ENCODE measurements around the gene KATNAL1. TPM values are rescaled to one million over a fixed set of nuclear protein-coding genes. Genes with fewer than 3 reads are reported as not detected.

Gene KATNAL1
- total RNA-seq, 2 experiments from 2014 or later = 10.6 to 12.3 TPM

DNA sequence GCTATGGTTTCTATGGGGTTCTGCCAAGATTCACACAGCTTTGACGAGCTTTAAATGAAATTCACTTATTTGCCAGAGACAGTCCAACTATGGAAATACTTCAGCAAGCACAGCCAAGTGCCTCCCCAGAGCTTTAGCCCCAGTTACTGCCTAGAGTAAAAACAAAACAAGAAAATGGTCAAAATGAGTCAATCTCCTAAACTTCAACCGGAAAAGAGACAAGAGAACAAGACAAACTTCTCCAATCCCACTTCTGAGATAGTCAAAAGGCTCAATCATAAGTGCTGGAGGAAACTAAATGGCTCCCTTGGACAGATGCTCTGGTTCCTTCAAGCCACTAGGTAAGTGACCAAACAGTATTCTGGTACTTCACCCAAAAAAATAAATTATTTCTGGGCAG, 65.8 kb downstream of the KATNAL1 start:
- CTCF ChIA-PET = no interaction called here
- POLR2A ChIA-PET = interaction anchor here (0.6 kb wide), 1 partner anchor 143 kb away, joined by 4 read pairs; no protein-coding TSS in a partner anchor

DNA sequence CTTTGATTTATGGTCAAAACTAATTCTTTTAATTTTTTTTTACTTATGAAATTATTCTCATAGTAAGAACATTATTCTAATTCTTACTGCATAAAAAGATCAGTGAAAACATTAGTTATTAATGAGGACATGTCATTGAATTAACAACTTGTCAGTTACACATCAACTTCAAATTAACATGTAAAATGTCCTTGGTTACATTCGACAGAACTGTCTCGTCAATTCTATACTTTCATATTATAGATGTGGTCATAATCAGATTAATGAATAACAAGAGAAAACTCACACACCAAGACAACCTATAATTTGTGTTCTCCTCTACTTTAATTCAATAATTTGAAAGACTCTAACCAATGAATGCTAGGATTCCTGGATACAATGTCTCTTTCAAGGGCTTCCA, 66.7 kb downstream of the KATNAL1 start:
- CTCF ChIA-PET = no interaction called here
- POLR2A ChIA-PET = no interaction called here

DNA sequence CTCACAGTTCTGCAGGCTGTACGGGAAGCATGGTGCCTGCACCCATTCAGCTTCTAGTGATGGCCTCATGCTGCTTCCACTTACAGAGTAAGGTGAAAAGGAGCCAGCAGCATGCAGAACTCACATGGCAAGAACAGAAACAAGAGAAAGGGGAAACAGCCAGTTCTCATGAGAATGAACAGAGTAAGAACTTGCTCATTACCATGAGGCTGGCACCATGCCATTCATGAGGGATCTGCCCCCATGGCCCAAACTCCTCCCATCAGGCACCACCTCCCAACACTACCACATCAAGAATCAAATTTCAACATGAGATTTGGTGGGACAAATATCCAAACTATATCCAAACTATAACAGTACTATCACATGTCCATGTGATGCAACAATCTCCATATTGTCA, 72.1 kb downstream of the KATNAL1 start:
- POLR2A ChIA-PET = no interaction called here

DNA sequence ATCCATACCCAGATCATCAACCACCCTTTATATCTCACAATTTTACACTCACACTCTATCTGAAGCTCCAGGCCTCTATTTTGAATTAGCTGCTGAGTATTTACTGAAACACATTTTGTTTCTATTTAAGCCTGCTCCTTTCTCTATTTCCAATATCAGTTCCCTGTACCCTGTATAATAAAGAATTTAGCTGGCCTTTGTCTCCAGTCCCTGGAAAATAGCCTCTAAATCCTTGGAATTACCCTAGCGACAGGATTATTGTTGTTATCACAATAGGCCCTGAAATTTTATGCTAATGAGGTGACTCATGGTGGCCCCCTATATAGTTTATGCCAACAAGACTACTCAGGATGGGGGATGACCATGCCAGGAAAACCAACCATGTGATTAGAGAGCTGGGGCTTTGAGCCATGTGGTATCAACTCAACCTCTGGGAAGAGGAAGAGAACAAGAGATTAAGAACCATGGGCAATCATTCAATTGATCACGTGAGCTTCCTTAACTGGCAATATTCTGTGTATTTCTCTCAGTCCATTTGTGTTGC, 72.7 kb downstream of the KATNAL1 start:
- CTCF ChIA-PET = no interaction called here

More for the DNA sequence above, 72.1 kb downstream of the KATNAL1 start:
- CTCF ChIA-PET = no interaction called here

DNA sequence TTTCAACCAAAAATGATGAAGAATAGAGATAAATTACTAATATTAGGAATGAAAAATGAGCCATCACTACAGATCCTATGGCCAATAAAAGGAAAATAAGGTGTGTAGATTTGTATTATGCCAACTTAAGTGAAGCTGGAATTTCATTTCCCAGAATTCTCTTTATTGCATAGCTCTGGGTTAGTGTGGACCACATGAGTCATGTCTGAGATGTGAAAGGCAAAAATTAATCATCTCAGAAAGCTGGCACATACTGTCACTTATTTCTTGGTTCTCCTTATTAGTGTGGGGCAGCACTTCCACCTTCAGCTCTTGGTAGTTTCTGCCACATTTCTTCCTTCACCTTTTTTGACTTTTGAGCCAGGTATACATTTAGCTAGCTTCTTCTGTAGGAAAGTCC, 82.6 kb downstream of the KATNAL1 start:
- ChIA-PET CTCF (interaction anchor here (0.7 kb wide), 1 partner anchor 82 kb away, joined by 3 read pairs; no protein-coding TSS in a partner anchor), POLR2A (interaction anchor here (0.6 to 1.0 kb wide), 2 partner anchors 20 to 29 kb away, joined by 3 to 9 read pairs; no protein-coding TSS in a partner anchor)

More for the DNA sequence above, 72.7 kb downstream of the KATNAL1 start:
- POLR2A ChIA-PET = interaction anchor here (0.5 kb wide), 1 partner anchor 140 kb away, joined by 3 read pairs; no protein-coding TSS in a partner anchor

DNA sequence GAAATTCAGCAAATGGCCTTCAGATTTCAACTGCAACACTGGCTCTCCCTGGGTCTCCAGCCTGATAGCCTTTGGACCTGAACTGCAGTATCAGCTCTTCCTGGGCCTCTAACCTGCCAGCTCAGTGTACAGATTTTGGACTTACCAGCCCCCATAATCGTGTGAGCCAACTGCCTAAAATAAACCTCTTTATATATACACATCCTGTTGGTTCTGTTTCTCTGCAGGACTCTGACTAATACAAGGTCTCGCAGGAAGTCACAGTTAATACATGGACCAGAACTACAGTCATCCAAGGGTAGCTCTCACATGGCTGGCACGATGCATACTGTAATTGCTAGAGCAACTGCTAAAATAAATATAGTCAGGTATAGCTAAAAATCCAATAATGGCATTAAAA, 85.1 kb downstream of the KATNAL1 start:
- POLR2A ChIA-PET = no interaction called here
- CTCF ChIA-PET = no interaction called here

DNA sequence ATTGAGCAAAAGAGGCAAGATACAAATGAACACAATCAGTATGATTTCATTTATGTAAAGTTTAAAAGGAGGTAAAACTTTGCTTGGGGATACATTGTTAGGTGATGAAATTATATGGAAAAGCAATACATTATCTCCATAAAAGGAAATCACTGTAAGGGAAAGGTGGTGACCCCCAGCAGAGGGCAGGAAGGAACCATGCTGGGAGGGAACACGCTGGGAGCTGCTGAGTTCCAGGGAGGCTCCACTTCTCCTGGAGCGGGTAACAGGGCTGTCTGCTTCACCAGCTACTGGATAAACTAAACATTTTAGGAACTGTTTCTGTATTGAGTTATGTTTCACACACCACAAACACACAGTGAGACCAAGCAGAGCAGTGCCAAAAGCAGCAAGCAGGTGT, 91.2 kb downstream of the KATNAL1 start:
- ChIA-PET CTCF (no interaction called here), POLR2A (no interaction called here)

DNA sequence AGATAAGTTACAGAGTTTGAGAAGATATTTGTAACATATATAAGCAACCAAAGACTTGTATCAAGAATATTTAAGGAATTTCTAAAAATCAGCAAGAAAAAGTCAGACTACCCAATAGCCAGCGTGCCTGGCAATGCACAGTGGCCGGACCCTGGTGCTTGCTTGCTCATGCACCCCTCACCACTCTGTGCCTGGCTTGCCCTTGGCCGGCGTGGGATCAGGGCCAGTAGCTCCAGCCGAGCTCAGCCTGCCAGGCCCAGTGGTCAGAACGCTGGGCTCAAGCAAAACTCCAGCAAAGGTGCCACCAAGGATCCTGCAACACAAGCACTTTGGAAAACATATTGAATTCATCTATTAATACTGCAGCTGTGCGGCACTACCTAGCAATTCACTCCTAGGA, 95.1 kb downstream of the KATNAL1 start:
- CTCF ChIA-PET = no interaction called here
- POLR2A ChIA-PET = no interaction called here

DNA sequence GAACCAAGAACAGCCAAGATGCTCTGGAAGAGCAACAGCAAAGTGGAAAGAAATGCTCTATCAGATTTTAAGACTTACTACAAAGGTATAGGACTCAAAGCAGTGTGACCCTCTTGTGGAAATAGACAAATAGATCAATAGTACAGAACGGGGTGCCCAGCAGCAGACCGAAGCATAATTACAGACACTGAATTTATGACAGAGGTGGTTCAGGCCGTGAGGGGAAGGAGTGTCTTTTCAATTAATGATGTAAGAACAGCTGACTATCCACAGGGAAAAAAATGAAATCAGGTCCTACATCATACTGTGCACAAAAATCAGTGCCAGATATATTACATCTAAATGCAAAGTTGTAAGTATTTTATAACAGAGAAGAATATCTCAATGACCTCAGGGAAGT, 95.6 kb downstream of the KATNAL1 start:
- POLR2A ChIA-PET = no interaction called here
- CTCF ChIA-PET = no interaction called here

DNA sequence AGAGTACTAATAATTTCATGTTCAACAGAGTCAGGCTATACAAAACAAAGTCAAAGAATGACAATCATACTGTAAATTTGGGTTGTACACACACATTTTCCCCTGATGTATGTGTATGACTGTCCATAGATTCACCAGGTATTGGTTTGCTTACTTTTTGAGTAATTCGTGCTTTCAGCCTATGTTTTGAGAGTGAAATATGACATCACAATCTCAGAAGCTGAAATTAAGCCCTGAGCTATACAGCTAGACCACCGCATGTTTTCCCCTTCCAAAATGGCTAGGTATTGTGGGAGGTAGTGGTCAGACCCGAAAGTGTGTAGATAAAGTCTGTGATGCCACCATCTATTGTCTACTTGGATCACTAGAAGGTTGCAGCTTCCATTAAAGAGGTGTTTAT, 102.8 kb downstream of the KATNAL1 start:
- POLR2A ChIA-PET = interaction anchor here (1.0 kb wide), 1 partner anchor 20 kb away, joined by 3 read pairs; no protein-coding TSS in a partner anchor
- CTCF ChIA-PET = interaction anchor here (0.6 to 1.6 kb wide), 4 partner anchors 47 to 166 kb away, joined by 3 to 5 read pairs (median 3); no protein-coding TSS in a partner anchor

DNA sequence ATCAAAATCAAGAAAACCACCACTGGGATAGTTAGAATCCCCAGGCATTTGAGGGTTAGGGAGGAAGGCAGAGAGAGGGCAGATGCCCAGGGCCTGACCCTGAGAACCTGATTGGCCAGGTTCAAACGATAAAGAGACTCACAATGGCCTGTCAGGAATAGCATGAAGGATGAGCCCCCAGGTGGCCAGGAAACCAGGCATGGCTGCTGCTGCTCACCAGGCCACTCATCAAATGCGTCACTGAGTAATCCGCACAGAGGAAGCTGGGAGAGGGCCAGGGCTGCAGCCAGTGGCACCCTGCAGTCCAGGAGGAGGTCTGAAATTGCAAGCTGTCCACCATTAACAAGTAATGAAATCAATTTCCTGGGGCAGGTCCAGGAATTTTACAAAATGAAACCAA, 111.3 kb downstream of the KATNAL1 start:
- CTCF ChIA-PET = no interaction called here

DNA sequence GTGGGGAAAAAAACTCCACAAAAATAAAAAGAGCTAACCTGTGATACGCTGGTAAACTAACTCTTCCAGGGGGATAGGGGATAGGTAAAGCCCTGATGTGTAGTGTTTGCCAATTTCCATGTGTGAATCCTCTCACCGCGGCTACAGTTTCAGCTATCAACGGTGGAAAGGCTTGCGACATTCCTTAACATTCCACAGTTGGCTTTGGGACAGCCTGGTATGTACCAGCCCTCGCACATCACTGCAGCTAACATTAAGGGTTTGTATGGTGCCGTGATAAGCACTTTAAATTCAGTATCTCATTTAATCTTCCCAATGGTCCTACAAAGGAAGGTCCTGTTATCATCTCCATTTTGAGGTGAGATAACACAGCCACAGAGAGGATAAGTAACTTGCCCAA, 112.4 kb downstream of the KATNAL1 start:
- POLR2A ChIA-PET = interaction anchor here (0.5 kb wide), 1 partner anchor 420 kb away, joined by 3 read pairs; no protein-coding TSS in a partner anchor
- CTCF ChIA-PET = interaction anchor here (0.6 kb wide), 1 partner anchor 66 kb away, joined by 3 read pairs; no protein-coding TSS in a partner anchor

More for the DNA sequence above, 111.3 kb downstream of the KATNAL1 start:
- POLR2A ChIA-PET = no interaction called here

DNA sequence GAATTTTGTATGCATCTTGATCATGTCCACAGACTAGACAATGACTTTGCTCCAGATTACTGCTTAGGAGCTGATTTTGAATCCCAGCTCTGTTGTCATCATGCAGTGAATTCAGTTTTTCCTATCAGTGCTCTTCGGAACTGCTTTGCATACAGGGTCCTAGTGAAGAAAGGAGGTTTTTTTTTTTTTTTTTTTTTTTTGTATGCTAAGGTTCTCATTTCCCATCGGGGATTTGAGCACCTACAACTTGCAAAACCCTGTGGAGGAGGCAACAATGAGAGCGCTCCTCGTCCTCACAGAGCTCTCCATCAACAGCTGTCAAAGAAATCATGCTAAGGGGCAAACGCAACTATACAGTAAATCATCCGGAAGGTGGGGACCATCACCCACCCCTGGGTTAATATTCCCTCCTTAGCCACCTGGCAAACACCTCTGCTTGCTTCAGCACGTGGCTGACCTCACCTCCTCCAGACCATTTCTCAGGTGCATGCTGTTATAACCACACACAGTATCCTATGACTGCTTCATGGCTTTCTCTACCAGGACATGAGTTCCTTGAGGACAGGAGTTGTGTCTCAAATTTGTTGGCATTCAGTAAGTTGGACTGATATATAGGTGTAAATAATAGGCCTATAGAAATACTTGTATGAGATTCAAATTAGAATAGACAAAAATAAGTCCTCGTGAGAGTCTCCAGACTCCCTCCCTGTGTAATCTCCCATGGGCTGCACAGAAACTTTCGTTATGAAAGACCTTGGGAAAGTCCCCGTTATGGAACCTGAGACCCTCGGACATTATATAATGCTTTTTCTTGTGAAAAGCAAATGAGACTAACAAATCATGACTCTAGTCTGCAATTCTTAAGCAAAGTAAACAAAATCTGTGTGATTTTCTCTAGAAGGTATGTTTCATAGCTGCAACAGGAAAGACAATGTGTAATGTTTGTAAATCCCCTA, 113.8 kb downstream of the KATNAL1 start:
- POLR2A ChIA-PET = no interaction called here
- CTCF ChIA-PET = no interaction called here

DNA sequence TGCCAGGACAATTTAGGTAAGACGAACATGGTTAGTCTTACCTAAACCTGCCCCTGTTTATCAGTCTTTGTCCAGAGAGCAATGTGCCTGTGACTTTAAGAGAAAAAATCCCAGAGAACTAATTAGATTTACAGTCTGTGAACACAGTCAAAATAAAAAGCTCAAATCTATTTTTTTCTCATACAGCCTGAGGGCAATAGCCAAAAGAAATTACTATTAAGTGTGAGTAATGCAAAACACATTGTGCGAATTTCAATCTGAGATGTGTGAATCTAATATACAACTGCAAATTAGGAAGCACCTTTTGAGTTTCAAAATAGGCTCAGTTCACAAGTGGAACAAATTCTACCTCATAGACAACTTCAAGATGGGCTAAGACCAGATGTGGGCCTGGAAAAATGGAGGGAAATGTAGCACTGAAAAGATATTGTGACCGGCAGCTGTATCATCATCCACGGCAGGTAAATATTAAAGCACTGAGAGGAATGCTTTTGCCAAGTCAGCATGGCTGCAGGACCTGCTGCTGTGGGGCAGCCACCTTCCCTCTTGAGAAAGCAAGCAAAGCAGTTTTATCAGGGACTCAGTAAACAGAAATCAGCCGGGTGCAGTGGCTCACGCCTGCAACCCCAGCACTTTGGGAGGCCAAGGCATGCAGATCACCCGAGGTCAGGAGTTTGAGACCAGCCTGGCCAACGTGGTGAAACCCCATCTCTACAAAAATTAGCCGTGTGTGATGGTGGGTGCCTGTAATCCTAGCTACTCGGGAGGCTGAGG, 114.8 kb downstream of the KATNAL1 start:
- POLR2A ChIA-PET = no interaction called here
- CTCF ChIA-PET = no interaction called here

DNA sequence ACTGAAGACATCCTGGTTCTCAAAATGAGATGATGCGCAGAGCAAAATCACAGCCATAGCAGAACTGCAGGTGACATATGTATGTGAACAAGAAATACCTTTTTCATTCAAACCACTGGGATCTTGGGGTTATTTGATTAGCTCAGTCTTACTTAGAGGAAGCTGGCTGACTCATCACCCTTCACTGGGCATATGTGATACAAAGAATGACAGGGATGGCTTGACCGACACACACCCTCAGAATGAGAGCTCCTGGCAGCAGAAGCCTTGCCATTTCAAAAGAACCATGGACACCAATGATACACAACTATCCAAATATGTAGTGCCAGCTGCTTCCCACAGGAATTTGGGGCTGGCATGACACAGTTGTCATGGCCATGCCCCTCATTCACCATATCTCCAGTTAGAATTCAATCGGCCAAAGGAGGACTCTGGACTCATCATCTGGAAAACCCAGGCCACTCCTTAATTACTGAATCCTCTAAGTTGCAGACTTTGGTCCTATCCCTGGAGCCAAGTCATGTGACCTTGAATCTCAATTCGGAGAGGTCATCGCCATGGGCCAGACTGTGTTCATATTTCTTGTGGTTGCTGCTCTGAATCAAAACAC, 115.8 kb downstream of the KATNAL1 start:
- ChIA-PET POLR2A (no interaction called here), CTCF (interaction anchor here (0.7 kb wide), 1 partner anchor 158 kb away, joined by 4 read pairs; no protein-coding TSS in a partner anchor)

DNA sequence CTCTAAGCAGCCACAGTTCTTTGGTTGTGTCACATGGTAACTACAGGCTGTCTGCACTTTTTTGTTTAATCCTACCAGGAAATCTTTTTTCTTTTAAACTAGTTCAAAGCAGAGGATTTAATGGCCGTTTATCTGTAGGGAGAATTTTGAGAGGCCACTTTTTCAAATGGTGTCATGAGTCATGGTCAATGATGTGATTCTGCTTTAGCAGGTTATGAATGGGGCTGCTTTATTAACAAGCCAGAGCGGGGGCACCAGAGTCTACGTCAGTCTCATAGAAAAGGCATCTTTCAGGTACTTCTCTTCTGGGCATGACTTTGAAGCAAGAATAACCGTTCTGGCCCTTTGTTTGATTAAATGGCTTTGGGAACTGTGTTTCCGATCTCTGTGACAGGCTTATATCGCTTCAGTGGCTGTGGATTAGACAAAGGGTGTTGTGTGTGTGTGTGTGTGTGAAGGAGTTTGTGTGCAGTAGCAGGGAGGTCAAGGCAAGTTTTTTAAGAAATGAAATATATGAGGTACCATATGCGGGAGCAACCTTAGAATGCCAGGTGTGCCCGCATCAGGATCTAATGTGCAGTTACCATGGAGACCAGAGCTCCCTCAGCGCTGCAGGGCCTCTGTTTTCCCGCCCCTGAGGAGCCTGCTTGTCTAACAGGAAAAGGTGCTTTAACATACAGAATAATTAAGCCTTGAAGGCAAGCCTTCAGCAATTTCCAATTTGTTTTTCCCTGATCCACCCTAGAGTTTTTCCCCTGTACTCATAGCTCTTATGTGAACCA, 120.5 kb downstream of the KATNAL1 start:
- POLR2A ChIA-PET = no interaction called here

DNA sequence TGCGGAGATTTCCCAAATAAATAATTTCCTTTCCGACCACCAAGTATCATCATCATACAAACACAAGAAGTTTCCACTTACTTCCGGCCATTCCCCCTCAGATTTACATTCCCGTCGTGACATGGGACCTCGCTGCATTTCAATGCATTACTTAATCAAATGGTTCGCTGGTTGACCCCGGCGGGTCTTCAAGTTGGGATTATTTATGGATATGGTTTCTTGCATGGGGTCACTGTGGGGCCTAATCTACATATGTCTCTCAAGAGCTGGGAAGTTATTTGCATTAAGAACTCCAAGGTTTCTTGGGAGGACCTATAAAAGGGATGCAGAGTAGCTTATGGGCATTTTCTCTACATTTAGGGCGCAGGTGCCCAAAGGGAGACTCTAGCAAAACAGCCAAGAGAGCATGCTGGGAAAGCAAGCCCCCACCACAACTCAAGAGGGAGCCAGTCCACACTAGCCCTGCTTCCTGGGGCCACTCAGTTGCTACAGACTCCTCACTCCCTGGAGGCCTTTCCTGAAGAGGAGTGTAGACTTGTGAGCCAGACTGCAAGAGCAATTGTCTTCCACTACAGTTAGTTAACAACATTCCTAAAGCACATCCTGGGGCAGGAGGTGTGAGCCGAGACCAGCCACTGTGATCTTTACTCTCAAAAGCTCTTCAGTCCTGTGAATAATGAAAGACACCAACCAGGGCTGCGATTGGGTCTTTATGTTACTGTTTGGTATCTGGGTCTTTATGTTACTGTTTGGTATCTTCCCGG, 125.3 kb downstream of the KATNAL1 start:
- POLR2A ChIA-PET = no interaction called here
- CTCF ChIA-PET = no interaction called here

More for the DNA sequence above, 120.5 kb downstream of the KATNAL1 start:
- CTCF ChIA-PET = no interaction called here
